ENCODE measurements around the gene AGBL4.

DNA sequence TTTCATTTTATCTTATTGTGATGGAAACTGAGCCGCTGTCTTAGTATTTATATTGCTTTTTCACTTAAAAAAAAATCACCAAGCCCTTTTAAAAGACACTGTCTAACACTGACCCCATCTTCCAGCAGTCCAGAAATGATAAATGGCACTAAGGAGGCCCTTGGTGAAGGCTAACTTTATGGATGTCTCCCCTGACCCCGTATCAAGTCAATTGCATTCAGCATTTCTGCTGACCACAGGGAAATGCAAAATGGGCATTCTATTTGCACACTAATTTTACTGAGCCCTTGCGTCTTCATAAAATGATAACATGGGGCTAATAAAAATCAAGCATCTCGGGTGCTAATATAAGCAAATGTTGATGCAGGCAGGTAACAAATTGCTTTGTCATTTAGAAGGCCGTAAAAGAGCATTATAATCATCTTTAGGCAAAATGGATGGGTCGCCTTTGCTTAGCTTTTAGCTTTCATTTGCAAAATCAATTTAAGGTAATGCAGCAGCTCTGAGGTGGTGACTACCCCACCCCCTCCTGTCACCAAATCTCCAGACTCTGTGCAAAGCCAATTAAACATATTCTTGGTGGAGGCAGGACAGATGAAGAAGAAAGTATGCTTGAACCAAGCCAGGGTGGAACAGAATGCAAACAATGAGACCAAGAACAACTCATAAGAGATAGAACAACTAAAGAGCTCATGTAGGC lies 1357.9 kb downstream of the AGBL4 start:
- TF ChIP-seq REST (IDR thresholded peaks at IDR 0.05; ENCODE audit: low read depth) (no peak), MAX (IDR thresholded peaks at IDR 0.05) (no peak)

Measured in HCT116 (cell line).